Measurements from ENCODE around the gene PPP1R1A. TPM values are rescaled to one million over a fixed set of nuclear protein-coding genes. Genes with fewer than 3 reads are reported as not detected.

Gene PPP1R1A
- total and polyA plus RNA-seq, 9 of the 15 experiments (the other 6 are each of a cell fraction or from before 2014, with no cell fraction given), result not detected

DNA sequence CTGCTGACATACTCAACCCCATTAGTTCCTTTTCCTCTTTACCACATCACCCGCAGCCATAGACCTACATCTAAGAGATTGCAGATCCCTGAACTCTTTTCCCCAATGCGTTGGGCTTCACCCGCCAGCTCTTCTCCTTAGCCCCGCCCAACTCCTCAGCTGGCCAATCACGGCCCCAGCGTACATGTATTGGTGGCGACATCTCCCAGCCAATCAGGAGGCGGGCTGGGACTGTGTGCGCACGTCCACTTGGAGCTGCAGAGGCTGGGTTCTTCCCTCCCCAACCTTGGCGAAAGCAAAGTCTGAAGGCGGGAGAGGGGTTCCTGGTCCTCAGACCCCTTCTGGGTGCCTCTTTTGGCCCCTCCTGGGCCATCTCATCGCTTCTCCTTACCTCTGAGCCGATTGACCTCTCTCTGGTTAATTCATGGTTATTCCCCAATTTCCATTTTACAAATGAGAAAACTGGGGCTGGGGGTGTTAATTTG, 28.0 kb downstream of the PPP1R1A start (continued):
- TF ChIP-seq, protein P1, sequence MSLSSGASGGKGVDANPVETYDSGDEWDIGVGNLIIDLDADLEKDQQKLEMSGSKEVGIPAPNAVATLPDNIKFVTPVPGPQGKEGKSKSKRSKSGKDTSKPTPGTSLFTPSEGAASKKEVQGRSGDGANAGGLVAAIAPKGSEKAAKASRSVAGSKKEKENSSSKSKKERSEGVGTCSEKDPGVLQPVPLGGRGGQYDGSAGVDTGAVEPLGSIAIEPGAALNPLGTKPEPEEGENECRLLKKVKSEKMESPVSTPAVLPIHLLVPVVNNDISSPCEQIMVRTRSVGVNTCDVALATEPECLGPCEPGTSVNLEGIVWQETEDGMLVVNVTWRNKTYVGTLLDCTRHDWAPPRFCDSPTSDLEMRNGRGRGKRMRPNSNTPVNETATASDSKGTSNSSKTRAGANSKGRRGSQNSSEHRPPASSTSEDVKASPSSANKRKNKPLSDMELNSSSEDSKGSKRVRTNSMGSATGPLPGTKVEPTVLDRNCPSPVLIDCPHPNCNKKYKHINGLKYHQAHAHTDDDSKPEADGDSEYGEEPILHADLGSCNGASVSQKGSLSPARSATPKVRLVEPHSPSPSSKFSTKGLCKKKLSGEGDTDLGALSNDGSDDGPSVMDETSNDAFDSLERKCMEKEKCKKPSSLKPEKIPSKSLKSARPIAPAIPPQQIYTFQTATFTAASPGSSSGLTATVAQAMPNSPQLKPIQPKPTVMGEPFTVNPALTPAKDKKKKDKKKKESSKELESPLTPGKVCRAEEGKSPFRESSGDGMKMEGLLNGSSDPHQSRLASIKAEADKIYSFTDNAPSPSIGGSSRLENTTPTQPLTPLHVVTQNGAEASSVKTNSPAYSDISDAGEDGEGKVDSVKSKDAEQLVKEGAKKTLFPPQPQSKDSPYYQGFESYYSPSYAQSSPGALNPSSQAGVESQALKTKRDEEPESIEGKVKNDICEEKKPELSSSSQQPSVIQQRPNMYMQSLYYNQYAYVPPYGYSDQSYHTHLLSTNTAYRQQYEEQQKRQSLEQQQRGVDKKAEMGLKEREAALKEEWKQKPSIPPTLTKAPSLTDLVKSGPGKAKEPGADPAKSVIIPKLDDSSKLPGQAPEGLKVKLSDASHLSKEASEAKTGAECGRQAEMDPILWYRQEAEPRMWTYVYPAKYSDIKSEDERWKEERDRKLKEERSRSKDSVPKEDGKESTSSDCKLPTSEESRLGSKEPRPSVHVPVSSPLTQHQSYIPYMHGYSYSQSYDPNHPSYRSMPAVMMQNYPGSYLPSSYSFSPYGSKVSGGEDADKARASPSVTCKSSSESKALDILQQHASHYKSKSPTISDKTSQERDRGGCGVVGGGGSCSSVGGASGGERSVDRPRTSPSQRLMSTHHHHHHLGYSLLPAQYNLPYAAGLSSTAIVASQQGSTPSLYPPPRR (CRISPR knock-in tag; IDR thresholded peaks at IDR 0.05; ENCODE audit: borderline replicate concordance), result no peak
- TF ChIP-seq CHD2 (IDR thresholded peaks at IDR 0.05; ENCODE audit: low read depth, low read length), result 0 out of 2 replicates have a peak, but pooled peaks have one; percentile 27
- TF ChIP-seq, protein P2, sequence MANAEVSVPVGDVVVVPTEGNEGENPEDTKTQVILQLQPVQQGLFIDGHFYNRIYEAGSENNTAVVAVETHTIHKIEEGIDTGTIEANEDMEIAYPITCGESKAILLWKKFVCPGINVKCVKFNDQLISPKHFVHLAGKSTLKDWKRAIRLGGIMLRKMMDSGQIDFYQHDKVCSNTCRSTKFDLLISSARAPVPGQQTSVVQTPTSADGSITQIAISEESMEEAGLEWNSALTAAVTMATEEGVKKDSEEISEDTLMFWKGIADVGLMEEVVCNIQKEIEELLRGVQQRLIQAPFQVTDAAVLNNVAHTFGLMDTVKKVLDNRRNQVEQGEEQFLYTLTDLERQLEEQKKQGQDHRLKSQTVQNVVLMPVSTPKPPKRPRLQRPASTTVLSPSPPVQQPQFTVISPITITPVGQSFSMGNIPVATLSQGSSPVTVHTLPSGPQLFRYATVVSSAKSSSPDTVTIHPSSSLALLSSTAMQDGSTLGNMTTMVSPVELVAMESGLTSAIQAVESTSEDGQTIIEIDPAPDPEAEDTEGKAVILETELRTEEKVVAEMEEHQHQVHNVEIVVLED (CRISPR knock-in tag; IDR thresholded peaks at IDR 0.05), result no peak
- TF ChIP-seq, protein P3, sequence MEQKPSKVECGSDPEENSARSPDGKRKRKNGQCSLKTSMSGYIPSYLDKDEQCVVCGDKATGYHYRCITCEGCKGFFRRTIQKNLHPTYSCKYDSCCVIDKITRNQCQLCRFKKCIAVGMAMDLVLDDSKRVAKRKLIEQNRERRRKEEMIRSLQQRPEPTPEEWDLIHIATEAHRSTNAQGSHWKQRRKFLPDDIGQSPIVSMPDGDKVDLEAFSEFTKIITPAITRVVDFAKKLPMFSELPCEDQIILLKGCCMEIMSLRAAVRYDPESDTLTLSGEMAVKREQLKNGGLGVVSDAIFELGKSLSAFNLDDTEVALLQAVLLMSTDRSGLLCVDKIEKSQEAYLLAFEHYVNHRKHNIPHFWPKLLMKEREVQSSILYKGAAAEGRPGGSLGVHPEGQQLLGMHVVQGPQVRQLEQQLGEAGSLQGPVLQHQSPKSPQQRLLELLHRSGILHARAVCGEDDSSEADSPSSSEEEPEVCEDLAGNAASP (IDR thresholded peaks at IDR 0.05), result no peak
- no peak for TF ChIP-seq RAD21 (CRISPR knock-in tag; conservative IDR thresholded peaks at IDR 0.05 in 1 of 2, IDR thresholded peaks at IDR 0.05 in 1 of 2)
- no peak for TF ChIP-seq ZNF263 (CRISPR knock-in tag; IDR thresholded peaks at IDR 0.05; ENCODE audit: borderline replicate concordance)
- TF ChIP-seq C11orf30 (IDR thresholded peaks at IDR 0.05; ENCODE audit: low read depth), result peak; percentile 24; the same call in 1 of the 2 replicates
- TF ChIP-seq, protein P4, sequence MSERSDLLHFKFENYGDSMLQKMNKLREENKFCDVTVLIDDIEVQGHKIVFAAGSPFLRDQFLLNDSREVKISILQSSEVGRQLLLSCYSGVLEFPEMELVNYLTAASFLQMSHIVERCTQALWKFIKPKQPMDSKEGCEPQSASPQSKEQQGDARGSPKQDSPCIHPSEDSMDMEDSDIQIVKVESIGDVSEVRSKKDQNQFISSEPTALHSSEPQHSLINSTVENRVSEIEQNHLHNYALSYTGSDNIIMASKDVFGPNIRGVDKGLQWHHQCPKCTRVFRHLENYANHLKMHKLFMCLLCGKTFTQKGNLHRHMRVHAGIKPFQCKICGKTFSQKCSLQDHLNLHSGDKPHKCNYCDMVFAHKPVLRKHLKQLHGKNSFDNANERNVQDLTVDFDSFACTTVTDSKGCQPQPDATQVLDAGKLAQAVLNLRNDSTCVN (CRISPR knock-in tag; IDR thresholded peaks at IDR 0.05), result 0 out of 2 replicates have a peak, but pooled peaks have one; percentile 22
- TF ChIP-seq, protein P5, sequence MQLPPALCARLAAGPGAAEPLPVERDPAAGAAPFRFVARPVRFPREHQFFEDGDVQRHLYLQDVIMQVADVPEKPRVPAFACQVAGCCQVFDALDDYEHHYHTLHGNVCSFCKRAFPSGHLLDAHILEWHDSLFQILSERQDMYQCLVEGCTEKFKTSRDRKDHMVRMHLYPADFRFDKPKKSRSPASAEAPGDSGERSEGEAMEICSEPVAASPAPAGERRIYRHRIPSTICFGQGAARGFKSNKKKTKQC (CRISPR knock-in tag; IDR thresholded peaks at IDR 0.05), result no peak
- TF ChIP-seq NONO (IDR thresholded peaks at IDR 0.05; ENCODE audit: low read depth in 2 of 2, low read length in 1 of 2), result no peak
- no peak for TF ChIP-seq ZNF584 (CRISPR knock-in tag; IDR thresholded peaks at IDR 0.05; ENCODE audit: low read depth)
- TF ChIP-seq MECOM (CRISPR knock-in tag; IDR thresholded peaks at IDR 0.05), result no peak
- no peak for TF ChIP-seq ZBTB1 (CRISPR knock-in tag; IDR thresholded peaks at IDR 0.05; ENCODE audit: borderline replicate concordance, low read depth)
- TF ChIP-seq RFX7 (CRISPR knock-in tag; IDR thresholded peaks at IDR 0.05), result no peak
- peak; percentile 10 for TF ChIP-seq MEIS2 (IDR thresholded peaks at IDR 0.05; ENCODE audit: partially characterized antibody)
- no peak for TF ChIP-seq TAF7 (tag; IDR thresholded peaks at IDR 0.05)
- TF ChIP-seq MAZ (CRISPR knock-in tag; conservative IDR thresholded peaks at IDR 0.05 in 1 of 2, IDR thresholded peaks at IDR 0.05 in 1 of 2), result peak in 1 of 2 experiments; percentile 33; a peak in 2 of 4 replicates
- TF ChIP-seq XRCC5 (IDR thresholded peaks at IDR 0.05; ENCODE audit: low read depth, low read length), result no peak
